GM18511 (cell line): ENCODE data around the gene COQ8A.

Experiments used
- ATAC-seq: cut with Tn5 transposase; IDR thresholded peaks from one replicate; pipeline ENCODE4 v1.9.1; 2021; ENCODE audit warnings: mild to moderate bottlenecking, moderate library complexity; ENCODE audit not compliant: unreplicated experiment

The COQ8A gene

DNA sequence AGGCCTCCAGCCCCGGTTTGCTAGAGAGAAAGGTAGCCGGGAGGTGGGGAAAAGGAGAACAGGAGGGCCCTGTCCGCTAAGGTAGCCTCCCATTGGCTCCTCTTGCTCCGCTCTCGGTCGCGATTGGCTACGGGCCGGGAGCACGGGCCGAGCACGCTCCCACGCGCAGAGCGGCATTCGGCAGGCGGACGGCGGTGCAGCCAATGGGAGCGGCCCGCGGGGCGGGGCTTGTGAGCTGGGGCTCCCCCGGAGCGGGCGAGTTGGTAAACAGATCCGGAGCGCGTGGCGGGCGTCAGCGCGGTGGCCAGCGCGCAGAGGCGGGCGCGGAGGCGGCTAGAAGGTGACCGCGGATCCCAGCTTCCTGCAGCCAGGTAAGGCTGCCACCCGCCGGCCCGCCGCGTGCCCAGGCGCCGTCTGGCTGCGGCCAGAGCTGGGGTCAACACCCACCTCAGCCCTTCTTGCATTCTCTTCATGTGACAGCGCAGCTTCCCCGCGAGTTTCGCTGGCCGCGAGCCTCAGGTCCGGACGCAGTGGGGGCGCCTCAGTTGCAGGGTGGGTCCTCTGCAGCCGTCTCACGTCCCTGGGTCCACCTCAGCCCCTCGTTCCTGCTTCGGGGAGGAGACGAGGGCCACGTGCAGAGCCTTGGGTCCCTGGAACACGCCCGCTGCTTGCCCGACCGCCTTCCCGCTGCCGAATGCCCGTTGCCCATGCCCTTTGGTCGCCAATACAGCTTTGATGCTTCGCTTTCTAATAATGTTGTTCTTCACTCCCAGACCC is at the start of gene COQ8A:
Gene COQ8A (plus strand): TSS at position 266 of the 777 bp plus-strand sequence. CDS start 21,092 bp downstream, outside the sequence.
- ATAC-seq, result peak; percentile 96

DNA sequence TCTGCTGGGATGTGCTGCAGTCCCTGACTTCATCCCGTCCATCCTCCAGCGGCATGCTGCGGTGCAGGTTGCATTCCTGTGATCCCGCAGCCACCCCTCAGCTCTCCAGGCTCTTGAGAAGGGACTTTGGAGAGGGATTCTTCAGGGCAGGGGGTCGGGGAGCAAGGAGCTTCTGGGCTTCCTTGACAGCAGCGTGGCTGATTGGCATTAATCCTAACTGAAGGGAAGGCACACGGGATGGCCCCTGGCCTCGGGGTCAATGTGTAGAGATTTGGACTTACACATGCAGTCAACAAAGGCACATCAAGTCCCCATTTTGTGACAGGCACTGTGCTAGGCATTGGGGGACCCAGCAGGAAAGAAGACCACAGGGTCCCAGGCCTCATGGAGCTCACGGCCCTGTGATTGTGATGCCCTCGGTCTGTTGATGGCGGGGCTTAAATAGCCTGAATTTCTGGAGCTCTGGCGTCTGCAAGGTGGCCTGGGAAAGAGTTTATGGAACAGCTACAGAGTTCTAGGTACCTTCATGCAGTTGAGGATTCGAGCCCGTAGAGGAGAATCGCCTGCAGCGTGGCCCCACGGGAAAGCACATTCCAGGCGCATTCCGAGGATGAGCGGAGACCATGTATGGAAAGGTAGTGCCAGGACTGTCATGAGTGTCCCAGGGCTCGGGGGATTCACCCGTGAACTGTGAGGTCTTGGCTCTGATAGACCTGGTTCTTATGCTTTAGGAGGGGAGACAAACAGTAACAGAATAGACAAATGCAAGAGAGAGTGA is 49.6 kb upstream of the COQ8A start:
- ATAC-seq, result no peak

DNA sequence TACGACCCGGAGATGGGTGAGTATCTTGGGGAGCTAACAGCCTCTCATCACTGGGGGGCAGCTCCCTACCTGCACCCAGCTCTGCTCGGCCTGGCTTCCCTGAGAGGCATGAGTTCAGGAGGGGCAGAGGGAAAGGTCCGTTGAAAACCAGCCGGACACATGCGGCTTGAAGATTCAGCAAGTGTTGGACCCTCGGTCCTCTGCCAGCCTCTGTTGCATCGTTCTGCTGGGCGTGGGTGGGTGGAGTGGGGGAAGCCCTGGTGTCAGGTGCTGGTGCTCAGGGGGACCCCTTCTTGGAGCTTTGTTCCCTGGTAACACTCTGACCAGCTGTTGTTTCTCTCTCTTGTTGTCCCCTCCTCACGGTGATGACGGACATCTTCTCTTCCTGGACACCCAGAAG is 48.7 kb upstream of the COQ8A start:
- no peak for ATAC-seq

DNA sequence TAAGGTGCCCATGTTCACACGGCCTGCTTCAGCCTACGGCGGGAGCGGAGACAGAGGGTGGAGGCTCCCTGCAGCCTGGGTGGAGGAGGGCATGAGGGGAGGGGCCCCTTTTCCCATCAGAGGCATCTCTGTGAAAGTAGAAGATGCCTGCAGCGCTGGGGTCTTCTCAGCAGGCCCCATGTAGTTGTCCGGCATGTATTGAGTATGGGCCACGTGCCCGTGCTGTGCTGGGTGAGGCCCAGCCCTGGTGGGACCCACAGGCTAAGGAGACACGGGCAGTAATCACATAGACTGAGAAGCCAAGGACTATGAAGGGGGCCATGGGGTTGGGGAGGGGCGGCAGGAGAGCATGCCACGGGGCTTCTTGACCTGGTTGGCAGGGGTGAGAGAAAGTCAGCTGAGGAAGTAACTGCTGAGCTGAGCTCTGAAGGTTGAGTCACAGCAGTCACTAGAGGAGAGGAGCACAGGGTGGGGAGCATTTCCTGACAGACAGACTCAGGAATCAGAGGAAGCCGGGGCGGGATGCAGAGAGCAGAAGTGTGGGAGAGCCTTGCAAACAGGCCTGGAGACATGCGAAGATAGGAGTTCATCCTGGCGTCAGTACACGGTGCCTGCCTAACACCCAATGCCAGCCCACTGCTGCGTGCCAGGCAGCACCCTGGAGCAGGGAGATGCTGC is 48.1 kb upstream of the COQ8A start:
- no peak for ATAC-seq

DNA sequence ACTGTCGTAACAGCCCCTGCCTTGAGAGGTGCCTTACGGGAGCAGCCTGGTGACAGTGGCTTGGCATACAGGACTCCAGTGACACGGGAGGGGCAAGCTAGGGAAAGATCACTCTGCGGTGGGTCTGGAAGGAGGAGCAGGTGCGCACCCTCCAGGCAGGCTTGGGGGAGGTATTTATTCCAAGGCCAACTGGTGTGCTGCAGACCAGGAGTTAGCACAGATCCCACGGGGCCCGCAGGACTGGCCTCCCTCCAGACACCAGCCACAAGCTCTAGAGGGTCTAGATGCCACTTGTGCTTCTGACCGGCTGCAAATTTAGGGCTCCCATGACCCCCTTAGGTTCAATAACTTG is 47.6 kb upstream of the COQ8A start:
- ATAC-seq, result no peak

DNA sequence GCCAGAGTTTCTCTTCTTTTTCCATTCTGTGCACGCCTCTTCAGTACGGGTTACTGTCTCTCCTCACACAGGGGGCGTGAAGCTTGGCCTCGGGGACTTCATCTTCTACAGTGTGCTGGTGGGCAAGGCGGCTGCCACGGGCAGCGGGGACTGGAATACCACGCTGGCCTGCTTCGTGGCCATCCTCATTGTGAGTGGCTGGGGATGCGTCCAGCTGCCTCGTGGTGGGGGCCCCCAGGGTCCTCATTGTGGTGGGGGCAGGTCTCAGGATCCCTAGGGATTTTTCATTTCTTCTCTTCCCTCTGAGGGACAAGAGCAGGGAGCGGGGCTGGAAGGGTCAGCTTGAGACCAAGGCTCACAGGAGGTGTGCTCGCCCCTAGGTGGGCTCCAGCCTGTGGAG is 46.2 kb upstream of the COQ8A start:
- ATAC-seq, result no peak

DNA sequence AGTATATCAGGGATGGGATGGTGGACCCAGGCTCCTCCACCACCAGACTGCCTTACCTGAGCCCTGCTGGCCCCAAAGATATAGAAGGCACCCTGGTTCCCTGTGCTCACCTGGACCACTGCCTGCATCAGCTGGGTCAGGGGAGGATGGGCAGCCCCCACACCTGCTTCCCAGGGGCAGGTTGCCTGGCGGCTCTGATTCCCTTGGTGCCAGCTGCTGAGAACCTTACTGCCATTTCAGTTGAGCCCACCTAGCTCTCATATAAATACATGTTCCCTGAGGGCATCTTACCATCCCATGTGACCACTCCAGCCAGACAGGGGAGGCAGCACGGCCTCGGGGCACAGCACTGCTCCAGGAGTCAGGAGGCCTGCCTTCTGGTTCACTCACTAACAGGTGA is 45.3 kb upstream of the COQ8A start:
- no peak for ATAC-seq

DNA sequence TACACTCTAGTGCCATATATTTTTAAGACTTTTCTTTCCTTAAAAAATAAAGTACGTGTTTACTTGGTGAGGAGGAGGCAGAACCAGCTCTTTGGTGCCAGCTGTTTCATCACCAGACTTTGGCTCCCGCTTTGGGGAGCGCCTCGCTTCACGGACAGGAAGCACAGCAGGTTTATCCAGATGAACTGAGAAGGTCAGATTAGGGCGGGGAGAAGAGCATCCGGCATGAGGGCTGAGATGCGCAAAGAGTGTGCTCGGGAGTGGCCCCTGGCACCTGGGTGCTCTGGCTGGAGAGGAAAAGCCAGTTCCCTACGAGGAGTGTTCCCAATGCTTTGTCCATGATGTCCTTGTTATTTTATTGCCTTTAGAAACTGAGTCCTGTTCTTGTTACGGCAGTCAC is 44.5 kb upstream of the COQ8A start:
- ATAC-seq, result no peak

DNA sequence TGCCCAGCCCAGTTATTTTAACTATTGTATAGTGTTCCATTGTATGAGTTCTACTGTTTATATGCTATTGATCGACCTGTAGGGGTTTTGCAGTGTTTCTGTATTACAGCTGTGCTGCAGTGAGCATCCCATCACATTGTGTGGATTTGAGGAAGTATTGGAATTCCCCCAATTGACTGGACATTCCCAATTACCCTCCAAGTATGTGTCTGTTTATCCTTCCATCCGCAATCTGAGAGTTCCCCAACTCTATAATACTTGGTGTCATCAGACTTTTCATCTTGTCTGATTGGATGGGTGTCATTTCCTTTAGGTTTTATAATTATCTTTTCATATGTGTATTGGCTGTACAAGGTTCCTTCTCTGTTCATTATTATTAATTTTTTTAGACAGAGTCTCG is 41.8 kb upstream of the COQ8A start:
- ATAC-seq, result no peak

DNA sequence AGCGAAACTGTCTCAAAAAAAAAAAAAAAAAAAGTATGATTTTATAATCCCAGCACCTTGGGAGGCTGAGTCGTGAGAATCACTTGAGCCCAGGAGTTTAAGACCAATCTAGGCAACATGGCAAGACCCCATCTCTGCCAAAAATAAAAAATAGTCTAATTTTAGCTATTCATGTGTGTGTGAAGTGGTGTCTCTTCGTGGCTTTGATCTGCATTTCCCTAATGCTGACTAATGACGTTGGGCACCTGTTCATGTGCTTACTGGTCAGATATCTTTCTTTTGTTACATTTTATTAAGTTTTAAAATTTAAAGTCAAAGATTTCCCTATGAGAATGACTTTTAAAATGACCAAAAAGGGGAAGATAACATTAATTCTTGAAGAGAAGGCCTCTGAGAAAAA is 38.7 kb upstream of the COQ8A start:
- ATAC-seq, result no peak

DNA sequence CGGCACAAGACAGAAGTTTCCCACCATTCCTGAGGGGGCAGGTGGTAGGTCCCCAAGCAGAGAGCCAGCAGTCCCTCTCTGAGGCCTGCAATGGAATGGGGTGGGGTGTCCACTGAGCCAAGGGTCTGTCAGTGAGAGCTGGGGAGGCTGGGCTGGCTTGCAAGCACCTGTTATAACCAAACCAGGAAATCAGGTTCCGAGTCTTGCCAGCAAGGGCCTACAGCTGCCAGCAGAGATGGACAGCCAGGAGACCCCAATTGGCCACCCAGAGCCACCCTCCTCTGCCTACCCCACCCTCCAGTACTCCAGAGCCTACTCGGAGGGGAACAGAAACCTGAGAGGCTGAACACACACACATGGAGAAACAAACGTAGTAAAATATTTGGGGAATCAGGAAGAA is 37.5 kb upstream of the COQ8A start:
- no peak for ATAC-seq

DNA sequence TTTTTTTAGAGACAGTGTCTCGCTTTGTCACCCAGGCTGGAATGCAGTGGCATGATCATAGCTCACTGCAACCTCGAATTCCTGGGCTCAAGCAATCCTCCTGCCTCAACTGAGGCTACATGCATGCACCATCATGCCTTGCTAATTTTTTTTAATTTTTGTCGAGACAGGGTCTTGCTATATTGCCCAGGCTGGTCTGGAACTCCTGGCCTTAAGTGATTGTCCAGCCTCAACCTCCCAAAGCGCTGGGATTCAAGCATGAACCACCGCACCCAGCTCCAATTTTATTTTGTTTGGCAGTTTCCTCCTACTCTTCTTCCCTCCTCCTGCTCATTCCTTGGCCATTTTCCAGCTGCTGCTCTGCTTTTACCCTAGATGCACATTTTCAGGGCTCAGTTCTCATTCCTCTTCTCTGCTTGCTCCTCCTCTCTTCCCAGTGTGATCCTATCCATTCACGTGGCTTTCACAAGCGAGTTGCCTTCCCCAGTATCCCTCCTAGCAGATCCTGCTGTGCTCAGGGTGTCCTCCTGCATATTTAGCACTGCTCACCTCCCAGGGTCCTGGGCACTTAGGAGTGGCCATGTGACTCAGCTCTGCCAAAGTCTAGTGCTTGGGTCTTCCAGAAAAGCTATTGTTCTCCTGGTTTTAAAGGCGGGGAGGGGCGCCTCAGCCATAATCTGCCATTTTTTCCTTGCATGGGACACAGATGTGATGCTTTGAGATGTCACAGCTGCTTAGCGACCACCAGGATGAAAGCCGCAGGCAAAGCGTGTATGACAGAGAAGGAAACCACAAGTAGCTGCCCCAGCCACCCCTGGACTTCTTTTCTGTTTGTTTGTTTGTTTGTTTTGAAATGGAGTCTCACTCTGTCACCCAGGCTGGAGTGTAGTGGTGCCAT is 36.0 kb upstream of the COQ8A start:
- no peak for ATAC-seq

DNA sequence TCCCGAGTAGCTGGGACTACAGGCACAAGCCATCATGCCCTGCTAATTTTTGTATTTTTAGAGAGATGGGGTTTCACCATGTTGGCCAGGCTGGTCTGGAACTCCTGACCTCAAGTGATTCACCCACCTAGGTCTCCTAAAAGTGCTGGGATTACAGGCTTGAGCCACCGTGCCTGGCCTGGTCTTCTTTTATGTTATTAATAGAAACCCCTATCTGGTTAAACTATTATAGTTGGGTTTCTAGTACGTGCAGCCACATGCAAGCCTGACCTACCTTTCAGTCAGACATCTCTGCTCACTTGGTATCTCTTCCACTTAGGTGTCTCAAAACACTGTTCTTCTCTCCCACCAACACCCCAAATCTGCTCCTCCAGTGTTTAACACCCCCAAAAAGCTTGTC is 35.3 kb upstream of the COQ8A start:
- peak; percentile 63 for ATAC-seq

DNA sequence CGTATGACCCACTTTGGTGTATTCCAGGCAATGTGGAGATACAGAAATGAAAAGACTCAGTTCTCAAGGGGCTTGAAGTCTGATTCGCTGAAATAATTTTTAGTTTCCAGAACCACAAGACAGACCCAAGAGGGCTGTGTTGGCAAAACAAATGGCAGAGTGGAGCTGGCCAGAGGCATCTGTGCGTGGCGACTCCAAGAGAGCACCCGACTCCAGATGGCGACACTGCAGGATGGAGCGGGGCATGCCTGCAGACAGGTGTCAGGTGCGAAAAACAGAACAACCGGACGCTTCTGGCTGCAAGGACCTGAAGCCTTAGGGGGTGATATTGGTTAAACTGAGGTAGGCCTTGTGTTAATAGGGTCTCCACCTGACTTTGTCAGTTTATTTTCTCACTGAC is 31.7 kb upstream of the COQ8A start:
- ATAC-seq, result no peak

DNA sequence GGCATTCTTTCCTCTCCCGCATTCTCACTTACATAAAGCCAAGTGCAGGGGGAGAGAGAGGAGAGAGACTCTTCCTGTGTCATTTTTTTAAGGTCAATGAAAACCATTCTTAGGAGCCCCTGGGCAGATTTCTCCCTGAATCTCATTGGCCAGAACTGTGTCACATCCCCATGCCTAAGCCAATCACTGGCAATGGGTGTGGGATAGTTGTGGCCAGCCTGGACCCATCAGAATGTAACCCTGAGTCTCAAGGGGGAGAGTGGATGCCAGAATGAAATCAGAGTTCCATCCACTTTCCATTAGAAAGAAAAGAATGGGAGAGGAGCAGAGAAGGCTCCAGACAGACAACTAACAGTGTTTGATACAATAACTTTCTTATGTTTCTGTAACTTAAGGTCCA is 31.2 kb upstream of the COQ8A start:
- ATAC-seq, result no peak

DNA sequence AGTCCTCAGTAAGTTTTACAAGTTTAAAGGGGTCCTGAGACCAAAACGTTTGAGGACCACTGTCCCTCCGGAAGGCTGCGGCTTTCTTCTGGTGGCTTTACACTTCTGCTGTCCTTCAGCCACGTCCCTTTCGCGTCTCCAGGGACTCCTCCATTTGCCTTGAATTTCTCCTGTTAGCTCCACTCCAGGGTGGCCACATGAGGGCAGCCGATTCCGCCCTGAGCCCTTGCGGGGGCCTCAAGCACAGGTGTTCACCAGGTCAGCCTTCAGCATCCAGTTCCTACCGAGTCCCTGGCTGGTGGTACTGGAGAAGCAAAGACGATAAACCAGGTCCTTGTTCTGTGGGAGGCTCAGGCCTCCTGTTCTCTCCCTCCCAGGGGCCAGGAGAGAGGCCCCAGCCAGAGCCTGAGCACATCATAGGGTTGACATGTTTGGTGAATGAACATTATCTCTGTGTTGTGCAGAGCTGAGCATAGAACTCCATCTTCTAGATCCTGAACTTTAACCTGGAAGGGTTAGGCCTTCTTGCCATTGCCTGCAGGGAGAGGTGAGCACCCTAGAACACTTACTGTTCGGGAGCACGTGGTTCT is 27.4 kb upstream of the COQ8A start:
- peak; percentile 75 for ATAC-seq

DNA sequence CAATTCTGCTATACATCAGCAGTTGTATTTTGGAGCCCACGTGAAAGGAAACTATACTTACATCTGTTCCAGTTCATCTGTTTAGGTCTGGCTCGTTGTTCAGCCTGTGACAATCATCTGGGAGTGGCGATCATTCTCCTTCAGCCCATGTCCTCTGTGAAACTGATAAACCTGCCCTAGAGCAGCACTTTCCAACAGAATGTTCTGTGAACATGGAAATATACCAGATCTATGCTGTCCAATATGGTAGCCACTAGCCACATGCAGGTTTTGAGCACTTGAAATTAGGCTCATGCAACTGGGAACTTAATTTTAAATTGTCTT is 24.5 kb upstream of the COQ8A start:
- ATAC-seq, result no peak

DNA sequence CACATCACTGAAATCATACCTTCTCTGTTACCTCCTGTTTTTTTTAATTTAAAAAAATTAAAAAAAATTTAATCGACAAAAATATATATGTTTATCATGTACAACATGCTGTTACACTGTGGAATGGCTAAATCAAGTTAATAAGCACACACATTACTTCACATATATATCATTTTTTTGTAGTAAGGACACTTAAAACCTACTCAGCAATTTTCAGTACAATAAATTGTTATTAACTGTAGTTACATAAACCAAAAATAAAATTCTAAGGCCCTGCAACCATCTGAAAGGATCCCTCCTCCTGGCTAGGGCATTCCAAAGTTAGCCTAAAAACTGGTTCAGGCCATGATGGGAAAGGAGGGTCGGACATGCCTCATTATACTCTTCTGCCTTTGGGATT is 23.6 kb upstream of the COQ8A start:
- ATAC-seq, result no peak

DNA sequence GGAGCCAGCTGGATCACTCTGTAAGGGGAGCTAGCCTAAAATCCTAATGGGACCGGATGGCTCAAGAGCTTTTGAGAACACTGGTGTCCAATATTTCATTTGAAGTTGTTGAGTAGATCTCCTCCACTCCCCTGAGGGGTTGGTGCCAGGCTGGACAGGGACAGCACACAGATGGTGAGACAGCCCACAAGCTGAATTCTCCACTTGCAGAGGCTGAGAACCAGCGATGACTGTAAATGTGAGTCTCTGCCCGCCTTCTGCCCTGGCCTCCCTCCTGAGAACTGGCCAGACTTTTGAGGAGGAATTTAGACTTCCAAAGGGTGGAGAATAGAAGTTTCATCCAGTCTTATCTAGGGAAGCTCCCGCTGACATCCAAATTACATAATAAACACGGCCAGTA is 20.5 kb upstream of the COQ8A start:
- ATAC-seq, result no peak

DNA sequence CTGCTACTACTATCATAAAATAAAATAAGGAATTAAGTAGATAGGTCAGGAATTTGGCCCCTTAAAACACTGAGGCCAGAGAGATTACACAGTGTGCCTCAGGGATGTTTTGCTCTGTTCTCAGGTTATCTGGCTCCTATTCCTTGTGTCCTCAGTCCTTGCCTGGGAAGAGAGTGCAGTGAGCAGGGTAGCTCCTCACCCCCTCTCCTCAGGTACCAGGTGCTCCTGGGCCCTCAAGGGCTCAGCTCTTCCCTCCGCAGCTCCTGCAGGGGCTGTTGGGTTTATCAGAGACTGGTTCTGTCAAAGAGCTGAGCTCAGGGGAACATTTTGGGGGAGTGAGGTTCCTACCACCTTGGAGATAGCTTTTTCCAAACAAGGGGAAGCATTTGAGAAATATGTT is 20.1 kb upstream of the COQ8A start:
- ATAC-seq, result no peak

DNA sequence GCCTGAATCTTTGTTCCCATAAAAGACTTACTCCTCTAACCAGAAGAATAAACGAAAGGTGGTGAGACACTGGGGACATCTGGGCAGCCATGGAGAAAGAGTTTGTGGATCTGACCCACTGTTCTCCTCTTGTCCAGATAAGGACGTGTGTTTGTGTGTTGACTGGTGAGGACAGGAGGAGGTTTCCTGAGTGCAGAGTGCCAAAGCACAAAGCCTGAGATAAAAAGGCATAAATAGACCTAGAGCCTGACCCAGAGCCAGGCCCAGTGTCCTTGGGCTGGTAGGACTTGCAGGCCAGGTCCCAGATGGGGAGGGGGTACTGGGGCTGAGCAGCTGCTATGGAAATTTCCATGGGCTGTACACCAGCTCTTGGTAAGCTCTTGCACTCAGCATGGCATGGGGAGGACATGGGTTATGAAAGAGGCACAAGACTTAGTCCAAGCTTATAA is 19.6 kb upstream of the COQ8A start:
- ATAC-seq, result no peak
